Ovary (tissue), 9 donors: Measurements from ENCODE around the gene HP1BP3. TPM values are rescaled to one million over a fixed set of nuclear protein-coding genes. Genes with fewer than 3 reads are reported as not detected.
"Not testable (repeated sequence)": the region's sequence is repeated elsewhere in the genome, so short reads cannot be mapped to it uniquely, and the experiment has no call there.

Experiments used
- DNase-seq, 5 donors: peaks; one replicate each; pipeline ENCODE4 v3.0.0-alpha.2; 2019 to 2020
- H3K27ac ChIP-seq, 2 donors: fragments of 200-600 bp; one replicate each; pipeline versions ENCODE4 v1.5.1 to v1.8.0; 2019 to 2022
- H3K27me3 ChIP-seq: fragments of 200-600 bp; one replicate; pipeline ENCODE4 v1.8.0; 2022
- H3K36me3 ChIP-seq: fragments of 200-600 bp; sonication (generic); one replicate; pipeline ENCODE4 v1.5.1; 2019
- H3K4me1 ChIP-seq: one replicate; pipeline ENCODE4 v1.8.1; 2013; ENCODE audit warnings: mild to moderate bottlenecking, moderate library complexity; ENCODE audit not compliant: insufficient read depth
- H3K4me3 ChIP-seq: fragments of 200-600 bp; sonication (generic); one replicate; pipeline ENCODE4 v1.5.1; 2017
- H3K9me3 ChIP-seq, 2 donors: fragments of 200-600 bp in 1 of 2; sonication (generic) in 1 of 2; one replicate each; pipeline versions ENCODE4 v1.5.1 to v1.8.1; 2013 to 2019; ENCODE audit warnings: mild to moderate bottlenecking in 1 of 2, moderate library complexity in 1 of 2
- CTCF ChIP-seq, 3 donors: fragments of 450-650 bp in 2 of 3; fragments of 200-600 bp in 1 of 3; IDR thresholded peaks; one replicate each; pipeline versions ENCODE4 v1.5.1 to v1.8.0; 2016 to 2022; ENCODE audit warnings: antibody characterized with exemption in 3 of 3, mild to moderate bottlenecking in 1 of 3
- EP300 ChIP-seq: sonication (generic); formaldehyde crosslinking; IDR thresholded peaks from one replicate; pipeline ENCODE4 v1.6.1; 2017; ENCODE audit warnings: antibody characterized with exemption
- POLR2A ChIP-seq: fragments of 450-650 bp; IDR thresholded peaks from one replicate; pipeline ENCODE4 v1.6.1; 2017; ENCODE audit warnings: antibody characterized with exemption, mild to moderate bottlenecking, moderate library complexity
- WGBS, 3 donors: extraction: QIAGEN DNeasy Blood & Tissue Kit in 1 of 3; methylation state at CpG; one replicate each; pipeline versions ENCODE4 v1.1.5 to v1.1.7; 2013 to 2017; 5-methylcytosine and 5-hydroxymethylcytosine counted together
- intact Hi-C, 4 donors: fragments of 100-400 bp; cut with DNase I; formaldehyde crosslinking; loops; one replicate each; pipeline versions ENCODE4 v1.11.0 to v1.15.1; 2022 to 2023
- polyA plus RNA-seq, 2 donors: library from polyadenylated mRNA; stranded (reverse); fragments of 200-250 nt in 1 of 2; fragments of 350-450 nt in 1 of 2; fragmentation: Illumina TruSeq in 1 of 2; extraction: RNeasy Lipid Tissue Mini Kit (QIAGEN cat#74804) in 1 of 2; gene quantifications; one replicate each; pipeline ENCODE4 v1.2.3, GENCODE V29; 2013 to 2014
- total RNA-seq, 7 donors: library from RNA; depleted of rRNA in 2 of 7; stranded (reverse); fragments of >200 nt in 2 of 7; fragmentation: NEBNext Ultra II Directional in 3 of 7; extraction: Animal tissue kit (Norgen Biotek cat#: 25700) in 3 of 7; gene quantifications; one replicate each; pipeline versions ENCODE4 v1.1.0 to v1.2.4, GENCODE V29; 2016 to 2023
- donor health status: DM: no; HTN: no; CAD: no; lungs with moderate emphysema.
- donor health status: DM: no; HTN: no; CAD: no.
- donor health status: Bipolar disorder and iron deficiency.
- donor health status: DM: yes; HTN: yes; CAD: no.
- donor health status: DM: no; HTN: no; CAD: no.
- donor health status: DM: yes; HTN: yes; CAD: no.

The HP1BP3 gene
- total and polyA plus RNA-seq, 9 donors, result 162 to 302 (median 211) TPM

- Histone ChIP-seq H3K27me3 (no peaks in the 10 kb centered on the region), H3K9me3 (no peaks in the 10 kb centered on the region)
These were observed 3.7 kb upstream of the HP1BP3 start for GRCh38 chr1:20790785-20791184.

GRCh38 chr1:20789598-20789997, 2.5 kb upstream of the HP1BP3 start:
- H3K27me3 ChIP-seq, DNase-seq, H3K27ac ChIP-seq, H3K9me3 ChIP-seq, intact Hi-C loops, H3K4me3 ChIP-seq, H3K4me1 ChIP-seq, H3K36me3 ChIP-seq: not testable (repeated sequence)
- WGBS, 3 donors, result 77 to 87% (median 83%) methylated on average over 9 of the region's 9 CpGs

More at GRCh38 chr1:20790785-20791184, 3.7 kb upstream of the HP1BP3 start:
- H3K4me1 ChIP-seq, result peaks cover 3% of the 10 kb centered on the region
- TF ChIP-seq EP300, result no peak
- TF ChIP-seq CTCF (IDR thresholded peaks at IDR 0.05), result no peak
- no peak overlapping the region for H3K27ac ChIP-seq
- intact Hi-C loops, result no loop called here
- no peaks in the 10 kb centered on the region for H3K36me3 ChIP-seq
- H3K4me3 ChIP-seq, result no peak overlapping the region
- no peak for DNase-seq
- 91 to 95% (median 92%) methylated on average over 3 of the region's 3 CpGs for WGBS, 3 donors

- intact Hi-C loops, result no loop called here
- Histone ChIP-seq H3K27ac (peak overlapping the region; percentile 9 to 95), H3K36me3 (no peaks in the 10 kb centered on the region), H3K27me3 (no peaks in the 10 kb centered on the region), H3K4me1 (peaks cover 6% of the 10 kb centered on the region), H3K4me3 (peak overlapping the region; percentile 67), H3K9me3 (no peaks in the 10 kb centered on the region)
- WGBS, 3 donors, result 26 to 35% (median 27%) methylated on average over 22 of the region's 22 CpGs
- TF ChIP-seq CTCF (IDR thresholded peaks at IDR 0.05) (no peak), EP300 (no peak), POLR2A (no peak)
- DNase-seq, result no peak
These were observed 1.0 kb upstream of the HP1BP3 start for GRCh38 chr1:20787840-20788795.

GRCh38 chr1:20786253-20787028, 666 bp downstream of the HP1BP3 start:
- intact Hi-C loops, result no loop called here
- H3K36me3 ChIP-seq, result no peaks in the 10 kb centered on the region
- 0 to 1% (median 0%) methylated on average over 79 to 102 of the region's 102 CpGs for WGBS, 3 donors
- H3K27ac ChIP-seq, result peak overlapping the region; percentile 95 to 99
- TF ChIP-seq CTCF (IDR thresholded peaks at IDR 0.05) (peak in 1 of 3 donors; percentile 4), EP300 (no peak), POLR2A (peak; percentile 55)
- peaks cover 4% of the 10 kb centered on the region for H3K4me1 ChIP-seq
- DNase-seq, result peak; percentile 95 to 98 (median 97)
- peak overlapping the region; percentile 67 for H3K4me3 ChIP-seq
- no peaks in the 10 kb centered on the region for H3K27me3 ChIP-seq
- no peaks in the 10 kb centered on the region for H3K9me3 ChIP-seq
